Liver (tissue), 9 donors: ENCODE results near the gene TP53I13. TPM values are rescaled to one million over a fixed set of nuclear protein-coding genes. Genes with fewer than 3 reads are reported as not detected.

ENCODE experiments used
- DNase-seq: peaks from one replicate; pipeline ENCODE4 v3.0.0-alpha.2; 2017; ENCODE audit warnings: low spot score
- H3K27ac ChIP-seq, 2 donors: one replicate each; pipeline ENCODE4 v1.7.0; 2013; ENCODE audit warnings: inconsistent platforms in 2 of 2, low read length in 2 of 2, control low read depth in 1 of 2, low read depth in 1 of 2, mild to moderate bottlenecking in 1 of 2
- H3K27me3 ChIP-seq, 4 donors: one replicate each; pipeline versions ENCODE4 v1.6.1 to v1.7.0; 2013; ENCODE audit warnings: low read length in 3 of 4, inconsistent platforms in 1 of 4, mild to moderate bottlenecking in 1 of 4, moderate library complexity in 1 of 4; ENCODE audit not compliant: control insufficient read depth in 4 of 4, insufficient read depth in 4 of 4
- H3K36me3 ChIP-seq, 4 donors: one replicate each; pipeline versions ENCODE4 v1.6.1 to v1.7.0; 2013; ENCODE audit warnings: low read length in 3 of 4, mild to moderate bottlenecking in 3 of 4, low read depth in 1 of 4, moderate library complexity in 1 of 4; ENCODE audit not compliant: control insufficient read depth in 4 of 4, insufficient read depth in 3 of 4
- H3K4me1 ChIP-seq, 4 donors: one replicate each; pipeline versions ENCODE4 v1.6.1 to v1.7.0; 2013; ENCODE audit warnings: low read length in 3 of 4, mild to moderate bottlenecking in 3 of 4, moderate library complexity in 1 of 4; ENCODE audit not compliant: control insufficient read depth in 4 of 4, insufficient read depth in 4 of 4
- H3K4me3 ChIP-seq, 3 donors: one replicate each; pipeline versions ENCODE4 v1.6.1 to v1.7.0; 2013; ENCODE audit warnings: low read length in 3 of 3, control low read depth in 1 of 3, low read depth in 1 of 3, mild to moderate bottlenecking in 1 of 3
- H3K9ac ChIP-seq, 2 donors: one replicate each; pipeline ENCODE4 v1.7.0; 2013; ENCODE audit warnings: low read length in 2 of 2, mild to moderate bottlenecking in 2 of 2, moderate library complexity in 2 of 2, control low read depth in 1 of 2, low read depth in 1 of 2
- H3K9me3 ChIP-seq, 4 donors: one replicate each; pipeline versions ENCODE4 v1.6.1 to v1.7.0; 2013; ENCODE audit warnings: low read length in 3 of 4; ENCODE audit not compliant: control insufficient read depth in 4 of 4
- EGR1 ChIP-seq, 2 donors: IDR thresholded peaks; 2 replicates each; pipeline ENCODE4 v1.6.1; 2016 to 2018; ENCODE audit warnings: antibody characterized with exemption in 2 of 2, low read depth in 2 of 2
- HNF4A ChIP-seq, 2 donors: conservative IDR thresholded peaks; 2 replicates each; pipeline ENCODE4 v1.6.1; 2016; ENCODE audit warnings: antibody characterized with exemption in 2 of 2, mild to moderate bottlenecking in 2 of 2
- HNF4G ChIP-seq: IDR thresholded peaks from 2 replicates; pipeline ENCODE4 v1.6.1; 2016; ENCODE audit warnings: antibody characterized with exemption
- NR2F2 ChIP-seq: IDR thresholded peaks from 2 replicates; pipeline ENCODE4 v1.6.1; 2016; ENCODE audit warnings: antibody characterized with exemption
- RAD21 ChIP-seq, 2 donors: IDR thresholded peaks; 2 replicates each; pipeline ENCODE4 v1.6.1; 2016; ENCODE audit warnings: antibody characterized with exemption in 2 of 2, mild to moderate bottlenecking in 2 of 2
- RXRA ChIP-seq, 2 donors: IDR thresholded peaks; 2 replicates each; pipeline ENCODE4 v1.6.1; 2017 to 2018; ENCODE audit warnings: antibody characterized with exemption in 2 of 2, mild to moderate bottlenecking in 1 of 2
- SP1 ChIP-seq: IDR thresholded peaks from 2 replicates; pipeline ENCODE4 v1.6.1; 2018; ENCODE audit warnings: antibody characterized with exemption, mild to moderate bottlenecking
- YY1 ChIP-seq: IDR thresholded peaks from 2 replicates; pipeline ENCODE4 v1.6.1; 2016; ENCODE audit warnings: antibody characterized with exemption, mild to moderate bottlenecking
- WGBS: extraction: QIAGEN DNeasy Blood & Tissue Kit; methylation state at CpG from one replicate; pipeline ENCODE4 v1.1.7; 2013; 5-methylcytosine and 5-hydroxymethylcytosine counted together
- polyA plus RNA-seq, 2 donors: library from polyadenylated mRNA; stranded (reverse) in 1 of 2; unstranded in 1 of 2; fragments of 200-250 nt in 1 of 2; fragments of >200 nt in 1 of 2; fragmentation: Nextera tagmentation in 1 of 2; extraction: Ambion mirVana in 1 of 2; gene quantifications; one replicate each; pipeline versions ENCODE4 v1.2.1 to v1.2.3, GENCODE V29; 2013 to 2015
- total RNA-seq, 2 donors: library from RNA; depleted of rRNA; stranded (reverse); fragments of >200 nt; gene quantifications; one replicate each; pipeline ENCODE4 v1.2.3, GENCODE V29; 2014
- TF ChIP-seq, protein P1 (sequence below): IDR thresholded peaks from 2 replicates; pipeline ENCODE4 v1.6.1; 2016; ENCODE audit warnings: antibody characterized with exemption
- TF ChIP-seq, protein P2 (sequence below): IDR thresholded peaks from 2 replicates; pipeline ENCODE4 v1.6.1; 2016; ENCODE audit warnings: antibody characterized with exemption
- TF ChIP-seq, protein P3 (sequence below): IDR thresholded peaks from 2 replicates; pipeline ENCODE4 v1.6.1; 2016; ENCODE audit warnings: antibody characterized with exemption
- donor health status: healthy.
- donor health status: healthy.
- donor health status: healthy.
- donor health status: healthy.
- donor health status: healthy.

Gene TP53I13, protein sequence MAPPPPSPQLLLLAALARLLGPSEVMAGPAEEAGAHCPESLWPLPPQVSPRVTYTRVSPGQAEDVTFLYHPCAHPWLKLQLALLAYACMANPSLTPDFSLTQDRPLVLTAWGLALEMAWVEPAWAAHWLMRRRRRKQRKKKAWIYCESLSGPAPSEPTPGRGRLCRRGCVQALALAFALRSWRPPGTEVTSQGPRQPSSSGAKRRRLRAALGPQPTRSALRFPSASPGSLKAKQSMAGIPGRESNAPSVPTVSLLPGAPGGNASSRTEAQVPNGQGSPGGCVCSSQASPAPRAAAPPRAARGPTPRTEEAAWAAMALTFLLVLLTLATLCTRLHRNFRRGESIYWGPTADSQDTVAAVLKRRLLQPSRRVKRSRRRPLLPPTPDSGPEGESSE
- total RNA-seq (10 to 100 TPM; 15.2 to 33.7 TPM), polyA plus RNA-seq (10 to 100 TPM; 12.2 to 42.6 TPM)

DNA sequence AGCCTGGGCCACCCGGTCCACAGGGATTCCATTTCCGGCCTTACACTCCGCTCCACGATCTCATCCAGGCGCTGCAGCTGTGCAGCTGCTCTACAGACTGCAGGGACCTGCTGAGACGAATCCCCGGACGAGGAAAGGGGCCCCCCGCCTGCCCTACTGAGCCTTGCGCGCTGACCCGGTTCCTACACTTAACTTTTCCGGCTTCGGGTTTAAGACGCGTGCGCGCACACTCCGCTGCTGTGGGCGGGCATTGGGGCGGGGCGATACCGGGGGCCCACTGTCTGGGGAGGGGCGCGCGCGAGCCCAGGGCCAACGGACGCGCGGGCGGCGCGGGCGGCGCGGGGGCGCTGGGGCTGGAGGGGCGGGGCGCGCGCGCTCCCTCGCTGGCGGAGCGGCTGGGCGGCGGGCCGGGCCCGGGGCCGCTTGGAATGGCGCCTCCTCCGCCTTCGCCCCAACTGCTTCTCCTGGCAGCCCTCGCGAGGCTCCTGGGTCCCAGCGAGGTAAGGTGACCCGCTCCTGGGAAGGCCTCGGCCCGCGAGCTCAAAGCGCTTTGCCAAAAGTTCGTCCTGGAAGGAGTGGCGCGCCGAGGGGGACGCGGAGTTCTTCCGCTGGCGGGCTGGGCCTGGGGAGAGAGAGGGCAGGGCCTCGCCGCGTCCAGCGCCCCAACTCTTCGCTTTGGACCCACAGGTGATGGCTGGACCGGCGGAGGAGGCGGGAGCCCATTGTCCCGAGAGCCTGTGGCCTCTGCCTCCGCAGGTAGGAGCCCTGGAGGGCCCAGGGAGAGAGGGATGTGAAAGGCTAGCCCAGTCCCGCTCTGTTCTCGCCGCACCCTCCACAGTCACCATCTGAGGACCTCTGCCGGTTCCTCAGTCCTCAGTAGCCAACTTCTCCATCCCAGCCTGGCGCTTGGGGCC, at the start of gene TP53I13:
Gene TP53I13, plus strand, starts transcription at position 371 of the 914 bp plus-strand sequence. Its CDS starts 58 bp downstream, at position 429.
- Histone ChIP-seq H3K4me1 (peaks cover 15 to 71% (median 56%) of the 10 kb centered on the region in 4 donors), H3K9ac (peak within 1 kb of the TSS; percentile 85 to 87), H3K27ac (peak within 1 kb of the TSS; percentile 87 to 91), H3K27me3 (no peaks in the 10 kb centered on the region), H3K36me3 (peaks cover 0 to 3% (median 1%) of the 10 kb centered on the region in 4 donors), H3K9me3 (no peaks in the 10 kb centered on the region), H3K4me3 (peak within 1 kb of the TSS; percentile 77 to 92 (median 83))
- TF ChIP-seq EGR1 (IDR thresholded peaks at IDR 0.05; ENCODE audit: low read depth in 2 of 2) (peak in 1 of 2 donors; percentile 42), SP1 (no peak), RXRA (IDR thresholded peaks at IDR 0.05) (peak in 1 of 2 donors; percentile 33)
- TF ChIP-seq, protein P1, sequence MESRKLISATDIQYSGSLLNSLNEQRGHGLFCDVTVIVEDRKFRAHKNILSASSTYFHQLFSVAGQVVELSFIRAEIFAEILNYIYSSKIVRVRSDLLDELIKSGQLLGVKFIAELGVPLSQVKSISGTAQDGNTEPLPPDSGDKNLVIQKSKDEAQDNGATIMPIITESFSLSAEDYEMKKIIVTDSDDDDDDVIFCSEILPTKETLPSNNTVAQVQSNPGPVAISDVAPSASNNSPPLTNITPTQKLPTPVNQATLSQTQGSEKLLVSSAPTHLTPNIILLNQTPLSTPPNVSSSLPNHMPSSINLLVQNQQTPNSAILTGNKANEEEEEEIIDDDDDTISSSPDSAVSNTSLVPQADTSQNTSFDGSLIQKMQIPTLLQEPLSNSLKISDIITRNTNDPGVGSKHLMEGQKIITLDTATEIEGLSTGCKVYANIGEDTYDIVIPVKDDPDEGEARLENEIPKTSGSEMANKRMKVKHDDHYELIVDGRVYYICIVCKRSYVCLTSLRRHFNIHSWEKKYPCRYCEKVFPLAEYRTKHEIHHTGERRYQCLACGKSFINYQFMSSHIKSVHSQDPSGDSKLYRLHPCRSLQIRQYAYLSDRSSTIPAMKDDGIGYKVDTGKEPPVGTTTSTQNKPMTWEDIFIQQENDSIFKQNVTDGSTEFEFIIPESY, result no peak
- DNase-seq, result peak; percentile 85
- WGBS, result 4% methylated on average over 85 of the region's 85 CpGs

DNA sequence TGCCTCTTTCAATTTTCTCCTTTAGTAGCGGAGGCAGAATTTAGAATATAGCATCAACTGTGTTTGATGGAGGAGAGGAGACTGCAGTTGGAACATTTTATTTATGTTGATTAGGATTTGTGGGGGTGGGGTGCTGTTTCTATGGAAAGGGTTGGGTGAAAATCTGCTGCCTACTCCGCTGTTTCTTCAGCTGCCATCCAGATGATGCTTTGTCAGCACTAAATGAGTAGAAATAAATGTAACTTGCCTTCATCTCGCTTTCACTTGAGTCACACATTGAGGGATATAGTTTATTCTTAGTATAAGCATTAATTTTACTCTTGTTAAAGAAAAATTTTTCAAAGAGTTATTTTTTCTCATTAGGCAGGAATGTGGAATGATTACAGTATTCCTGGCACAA, 43.8 kb upstream of the TP53I13 start:
- Histone ChIP-seq H3K4me3 (no peak overlapping the region), H3K27me3 (no peaks in the 10 kb centered on the region), H3K9me3 (no peaks in the 10 kb centered on the region), H3K36me3 (peaks cover 6 to 16% (median 11%) of the 10 kb centered on the region in 4 donors), H3K9ac (no peak overlapping the region), H3K4me1 (peaks cover 0 to 1% (median 0%) of the 10 kb centered on the region in 4 donors), H3K27ac (no peak overlapping the region)
- WGBS, result 96% methylated on average over 3 of the region's 3 CpGs
- no peak for DNase-seq
- no peak for TF ChIP-seq HNF4G
- no peak for TF ChIP-seq EGR1 (IDR thresholded peaks at IDR 0.05; ENCODE audit: low read depth in 2 of 2)
- TF ChIP-seq HNF4A (conservative IDR thresholded peaks at IDR 0.05), result no peak
- TF ChIP-seq RXRA (IDR thresholded peaks at IDR 0.05), result no peak
- TF ChIP-seq RAD21 (IDR thresholded peaks at IDR 0.05), result no peak

DNA sequence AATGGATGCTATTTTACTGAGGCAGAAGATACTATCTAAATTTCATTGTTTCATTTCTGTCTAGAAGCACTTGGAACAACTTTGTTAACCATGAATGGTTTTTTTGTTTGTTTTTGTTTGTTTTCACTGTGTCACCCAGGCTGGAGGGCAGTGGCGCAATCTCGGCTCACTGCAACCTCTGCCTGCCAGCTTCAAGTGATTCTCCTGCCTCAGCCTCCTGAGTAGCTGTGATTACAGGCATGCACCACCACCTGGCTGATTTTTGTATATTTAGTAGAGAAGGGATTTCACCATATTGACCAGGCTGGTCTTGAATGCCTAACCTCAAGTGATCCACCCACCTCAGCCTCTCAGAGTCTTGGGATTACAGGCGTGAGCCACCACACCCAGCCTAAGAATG, 42.2 kb upstream of the TP53I13 start:
- no peak for DNase-seq
- no peak for TF ChIP-seq RAD21 (IDR thresholded peaks at IDR 0.05)
- no peak for TF ChIP-seq RXRA (IDR thresholded peaks at IDR 0.05)
- TF ChIP-seq, protein P2, sequence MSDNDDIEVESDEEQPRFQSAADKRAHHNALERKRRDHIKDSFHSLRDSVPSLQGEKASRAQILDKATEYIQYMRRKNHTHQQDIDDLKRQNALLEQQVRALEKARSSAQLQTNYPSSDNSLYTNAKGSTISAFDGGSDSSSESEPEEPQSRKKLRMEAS, result no peak
- TF ChIP-seq, protein P3, sequence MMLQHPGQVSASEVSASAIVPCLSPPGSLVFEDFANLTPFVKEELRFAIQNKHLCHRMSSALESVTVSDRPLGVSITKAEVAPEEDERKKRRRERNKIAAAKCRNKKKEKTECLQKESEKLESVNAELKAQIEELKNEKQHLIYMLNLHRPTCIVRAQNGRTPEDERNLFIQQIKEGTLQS, result no peak
- no peak for TF ChIP-seq EGR1 (IDR thresholded peaks at IDR 0.05; ENCODE audit: low read depth in 2 of 2)
- TF ChIP-seq, protein P1, result no peak
- no peak for TF ChIP-seq HNF4G
- no peak for TF ChIP-seq NR2F2
- no peak for TF ChIP-seq YY1
- WGBS, result 78% methylated on average over 3 of the region's 3 CpGs

More for the DNA sequence above, 42.2 kb upstream of the TP53I13 start:
- H3K36me3 ChIP-seq, result peaks cover 7 to 20% (median 15%) of the 10 kb centered on the region in 4 donors
- H3K9me3 ChIP-seq, result no peaks in the 10 kb centered on the region
- H3K27me3 ChIP-seq, result no peaks in the 10 kb centered on the region
- H3K27ac ChIP-seq, result no peak overlapping the region
- peaks cover 0 to 1% (median 0%) of the 10 kb centered on the region in 4 donors for H3K4me1 ChIP-seq
- H3K9ac ChIP-seq, result no peak overlapping the region
- H3K4me3 ChIP-seq, result no peak overlapping the region
